Nephron (organoid): Measurements from ENCODE around the gene PRMT7.

Experiments used
- H3K27ac Mint-ChIP-seq, 3 experiments: 2 replicates each; pipeline ENCODE4 v1.8.0; 2020; ENCODE audit warnings: mixed read lengths in 3 of 3, mild to moderate bottlenecking in 2 of 3, moderate library complexity in 1 of 3
- H3K27me3 Mint-ChIP-seq: 2 replicates; pipeline ENCODE4 v1.8.0; 2021; ENCODE audit warnings: low read depth, mild to moderate bottlenecking, moderate library complexity, mixed read lengths
- H3K36me3 Mint-ChIP-seq: 2 replicates; pipeline ENCODE4 v1.8.0; 2020; ENCODE audit warnings: low read depth, mixed read lengths
- H3K4me1 Mint-ChIP-seq: 2 replicates; pipeline ENCODE4 v1.8.0; 2020; ENCODE audit warnings: mixed read lengths
- H3K4me3 Mint-ChIP-seq, 3 experiments: 2 replicates each; pipeline ENCODE4 v1.8.0; 2020; ENCODE audit warnings: mild to moderate bottlenecking in 3 of 3, mixed read lengths in 3 of 3, moderate library complexity in 2 of 3
- H3K9me3 Mint-ChIP-seq: 2 replicates; pipeline ENCODE4 v1.8.0; 2020; ENCODE audit warnings: mixed read lengths
- TF ChIP-seq, protein P1 (sequence below), 3 experiments: fragments of 200-600 bp; sonication (generic); IDR thresholded peaks; one replicate each; pipeline ENCODE4 v1.5.0; 2021; ENCODE audit warnings: antibody characterized with exemption in 3 of 3; ENCODE audit not compliant: unreplicated experiment in 3 of 3

PRMT7 gene

DNA sequence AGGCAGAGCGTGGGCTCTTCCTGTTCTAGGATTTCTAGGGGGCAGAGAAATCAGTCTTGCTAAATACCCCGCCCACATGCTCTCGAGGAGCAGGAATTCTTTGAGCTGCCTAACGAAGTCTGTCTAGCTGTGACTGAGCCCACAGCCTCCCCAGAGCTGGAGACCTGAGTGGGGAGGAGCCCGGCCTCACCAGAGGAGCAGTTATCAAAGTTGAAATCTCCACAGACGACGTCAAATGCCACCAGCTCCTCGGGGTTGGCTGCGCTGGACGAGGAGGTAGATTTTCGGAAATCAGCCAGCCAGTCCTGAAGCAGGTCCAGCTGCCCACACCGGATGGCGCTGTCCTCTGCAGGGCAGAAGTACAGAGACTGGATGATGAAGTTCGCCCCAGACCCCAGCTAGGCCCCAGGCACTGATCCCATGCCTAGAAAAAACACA lies 53.8 kb downstream of the PRMT7 start:
- TF ChIP-seq, protein P1, sequence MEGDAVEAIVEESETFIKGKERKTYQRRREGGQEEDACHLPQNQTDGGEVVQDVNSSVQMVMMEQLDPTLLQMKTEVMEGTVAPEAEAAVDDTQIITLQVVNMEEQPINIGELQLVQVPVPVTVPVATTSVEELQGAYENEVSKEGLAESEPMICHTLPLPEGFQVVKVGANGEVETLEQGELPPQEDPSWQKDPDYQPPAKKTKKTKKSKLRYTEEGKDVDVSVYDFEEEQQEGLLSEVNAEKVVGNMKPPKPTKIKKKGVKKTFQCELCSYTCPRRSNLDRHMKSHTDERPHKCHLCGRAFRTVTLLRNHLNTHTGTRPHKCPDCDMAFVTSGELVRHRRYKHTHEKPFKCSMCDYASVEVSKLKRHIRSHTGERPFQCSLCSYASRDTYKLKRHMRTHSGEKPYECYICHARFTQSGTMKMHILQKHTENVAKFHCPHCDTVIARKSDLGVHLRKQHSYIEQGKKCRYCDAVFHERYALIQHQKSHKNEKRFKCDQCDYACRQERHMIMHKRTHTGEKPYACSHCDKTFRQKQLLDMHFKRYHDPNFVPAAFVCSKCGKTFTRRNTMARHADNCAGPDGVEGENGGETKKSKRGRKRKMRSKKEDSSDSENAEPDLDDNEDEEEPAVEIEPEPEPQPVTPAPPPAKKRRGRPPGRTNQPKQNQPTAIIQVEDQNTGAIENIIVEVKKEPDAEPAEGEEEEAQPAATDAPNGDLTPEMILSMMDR (IDR thresholded peaks at IDR 0.05; ENCODE audit: unreplicated experiment in 3 of 3), result no peak
- H3K27ac Mint-ChIP-seq, result peak overlapping the region in 2 of 3 experiments; percentile 17 to 49
- H3K4me1 Mint-ChIP-seq, result peaks cover 23% of the 10 kb centered on the region
- H3K4me3 Mint-ChIP-seq, result no peak overlapping the region
- no peaks in the 10 kb centered on the region for H3K36me3 Mint-ChIP-seq
- H3K9me3 Mint-ChIP-seq, result no peaks in the 10 kb centered on the region
- H3K27me3 Mint-ChIP-seq, result peaks cover 9% of the 10 kb centered on the region

- Mint-ChIP-seq H3K36me3 (no peaks in the 10 kb centered on the region), H3K9me3 (no peaks in the 10 kb centered on the region), H3K27me3 (peaks cover 9% of the 10 kb centered on the region), H3K27ac (no peak overlapping the region), H3K4me1 (peaks cover 21% of the 10 kb centered on the region), H3K4me3 (no peak overlapping the region)
- TF ChIP-seq, protein P1 (IDR thresholded peaks at IDR 0.05; ENCODE audit: unreplicated experiment in 3 of 3), result no peak
These were observed 54.5 kb downstream of the PRMT7 start for GRCh38 chr16:68365167-68365817.

- Mint-ChIP-seq H3K9me3 (no peaks in the 10 kb centered on the region), H3K27ac (peak overlapping the region in 1 of 3 experiments; percentile 2), H3K4me1 (peaks cover 16% of the 10 kb centered on the region), H3K27me3 (peaks cover 9% of the 10 kb centered on the region), H3K4me3 (no peak overlapping the region), H3K36me3 (no peaks in the 10 kb centered on the region)
- TF ChIP-seq, protein P1 (IDR thresholded peaks at IDR 0.05; ENCODE audit: unreplicated experiment in 3 of 3), result no peak
These were observed 55.2 kb downstream of the PRMT7 start for GRCh38 chr16:68366062-68366461.

- peaks cover 16% of the 10 kb centered on the region for H3K4me1 Mint-ChIP-seq
- no peaks in the 10 kb centered on the region for H3K36me3 Mint-ChIP-seq
- H3K27ac Mint-ChIP-seq, result no peak overlapping the region
- TF ChIP-seq, protein P1 (IDR thresholded peaks at IDR 0.05; ENCODE audit: unreplicated experiment in 3 of 3), result peak in 2 of 3 experiments; percentile 42 to 49
- H3K27me3 Mint-ChIP-seq, result peaks cover 12% of the 10 kb centered on the region
- H3K9me3 Mint-ChIP-seq, result no peaks in the 10 kb centered on the region
- H3K4me3 Mint-ChIP-seq, result no peak overlapping the region
These were observed 56.2 kb downstream of the PRMT7 start for GRCh38 chr16:68367030-68367429.

GRCh38 chr16:68367440-68367839 lies 56.6 kb downstream of the PRMT7 start:
- H3K36me3 Mint-ChIP-seq, result no peaks in the 10 kb centered on the region
- no peaks in the 10 kb centered on the region for H3K9me3 Mint-ChIP-seq
- H3K27me3 Mint-ChIP-seq, result peaks cover 13% of the 10 kb centered on the region
- H3K27ac Mint-ChIP-seq, result no peak overlapping the region
- peaks cover 16% of the 10 kb centered on the region for H3K4me1 Mint-ChIP-seq
- H3K4me3 Mint-ChIP-seq, result no peak overlapping the region
- TF ChIP-seq, protein P1 (IDR thresholded peaks at IDR 0.05; ENCODE audit: unreplicated experiment in 3 of 3), result no peak

GRCh38 chr16:68367891-68368290 lies 57.1 kb downstream of the PRMT7 start:
- Mint-ChIP-seq H3K36me3 (no peaks in the 10 kb centered on the region), H3K27ac (no peak overlapping the region), H3K9me3 (no peaks in the 10 kb centered on the region)

More at GRCh38 chr16:68367891-68368290, 57.1 kb downstream of the PRMT7 start:
- TF ChIP-seq, protein P1 (IDR thresholded peaks at IDR 0.05; ENCODE audit: unreplicated experiment in 3 of 3), result no peak
- Mint-ChIP-seq H3K4me1 (peaks cover 12% of the 10 kb centered on the region), H3K27me3 (peaks cover 13% of the 10 kb centered on the region), H3K4me3 (no peak overlapping the region)
